Fibroblast of the aortic adventitia (primary cell): ENCODE results near the gene RGP1. TPM values are rescaled to one million over a fixed set of nuclear protein-coding genes. Genes with fewer than 3 reads are reported as not detected.
A peak's percentile ranks its signal among the peaks of the same experiment; 100 is the strongest.

Experiments
- DNase-seq: peaks from one replicate; pipeline ENCODE4 v3.0.0-alpha.2; 2010; ENCODE audit warnings: low read depth
- H3K4me3 ChIP-seq: 2 replicates; pipeline ENCODE4 v1.5.1; 2011; ENCODE audit warnings: low read depth, mild to moderate bottlenecking, control low read depth, low read length, moderate library complexity
- CTCF ChIP-seq: IDR thresholded peaks from 2 replicates; pipeline ENCODE4 v1.5.1; 2011; ENCODE audit warnings: mild to moderate bottlenecking, low read length, control low read depth, inconsistent platforms; ENCODE audit not compliant: insufficient read depth
- total RNA-seq: library from RNA; depleted of rRNA; stranded (reverse); fragments of >200 nt; gene quantifications from 2 replicates; pipeline ENCODE4 v1.2.3, GENCODE V29; 2012; ENCODE audit warnings: low replicate concordance

Gene RGP1
- total RNA-seq, 1 donor: 16.0 TPM

- peak; percentile 57 for DNase-seq
- peak overlapping the region; percentile 98 for H3K4me3 ChIP-seq
- no peak for TF ChIP-seq CTCF
These were observed 16.1 kb upstream of the RGP1 start for GRCh38 chr9:35732800-35733541.

GRCh38 chr9:35734096-35734495, 15.0 kb upstream of the RGP1 start:
- DNase-seq: peak; percentile 16
- TF ChIP-seq CTCF: no peak
- peak overlapping the region; percentile 15 for H3K4me3 ChIP-seq

GRCh38 chr9:35736201-35736633, 12.9 kb upstream of the RGP1 start:
- peak; percentile 79 for DNase-seq
- peak; percentile 96 for TF ChIP-seq CTCF
- no peak overlapping the region for H3K4me3 ChIP-seq

GRCh38 chr9:35737143-35737542, 11.9 kb upstream of the RGP1 start:
- no peak overlapping the region for H3K4me3 ChIP-seq
- DNase-seq: no peak
- no peak for TF ChIP-seq CTCF

GRCh38 chr9:35738186-35738585, 10.9 kb upstream of the RGP1 start:
- H3K4me3 ChIP-seq: no peak overlapping the region
- TF ChIP-seq CTCF: no peak
- no peak for DNase-seq

- H3K4me3 ChIP-seq: no peak overlapping the region
- no peak for TF ChIP-seq CTCF
- no peak for DNase-seq
These were observed 10.2 kb upstream of the RGP1 start for GRCh38 chr9:35738924-35739323.

- no peak overlapping the region for H3K4me3 ChIP-seq
- TF ChIP-seq CTCF: no peak
- no peak for DNase-seq
These were observed 8.8 kb upstream of the RGP1 start for GRCh38 chr9:35740243-35740642.
